ENCODE measurements around the gene UCK2.

DNA sequence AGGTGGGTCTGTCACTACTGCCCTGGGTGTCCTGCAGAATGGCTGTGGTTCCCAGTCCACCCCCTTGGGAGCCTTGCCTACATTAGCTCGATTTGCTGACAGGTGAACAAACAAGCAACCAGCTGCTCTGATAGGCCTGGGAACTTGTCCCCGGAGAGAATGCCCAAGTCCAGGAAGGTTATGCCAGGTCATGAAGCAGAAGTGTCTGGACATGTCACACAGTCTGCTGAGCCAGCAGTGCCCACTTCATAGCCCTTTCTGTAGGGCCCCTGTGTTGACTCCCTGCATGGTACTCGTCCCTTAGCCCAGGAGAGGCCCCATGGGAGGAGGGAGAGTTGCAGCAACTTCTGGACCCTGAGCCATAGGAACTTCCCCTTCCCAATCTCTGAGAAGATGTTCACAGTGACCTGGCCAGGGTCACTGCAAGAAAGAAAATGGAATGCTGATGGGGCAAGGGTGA lies 31.0 kb downstream of the UCK2 start:
- TF ChIP-seq ELF4 (IDR thresholded peaks at IDR 0.05), result no peak
- no peak for TF ChIP-seq CTBP1 (IDR thresholded peaks at IDR 0.05; ENCODE audit: borderline replicate concordance)
- TF ChIP-seq NFRKB (IDR thresholded peaks at IDR 0.05), result no peak
- TF ChIP-seq SUZ12 (IDR thresholded peaks at IDR 0.05), result no peak
- no peak for TF ChIP-seq SP1 (IDR thresholded peaks at IDR 0.05)
- no peak for TF ChIP-seq TARDBP (IDR thresholded peaks at IDR 0.05)
- TF ChIP-seq, protein P1, sequence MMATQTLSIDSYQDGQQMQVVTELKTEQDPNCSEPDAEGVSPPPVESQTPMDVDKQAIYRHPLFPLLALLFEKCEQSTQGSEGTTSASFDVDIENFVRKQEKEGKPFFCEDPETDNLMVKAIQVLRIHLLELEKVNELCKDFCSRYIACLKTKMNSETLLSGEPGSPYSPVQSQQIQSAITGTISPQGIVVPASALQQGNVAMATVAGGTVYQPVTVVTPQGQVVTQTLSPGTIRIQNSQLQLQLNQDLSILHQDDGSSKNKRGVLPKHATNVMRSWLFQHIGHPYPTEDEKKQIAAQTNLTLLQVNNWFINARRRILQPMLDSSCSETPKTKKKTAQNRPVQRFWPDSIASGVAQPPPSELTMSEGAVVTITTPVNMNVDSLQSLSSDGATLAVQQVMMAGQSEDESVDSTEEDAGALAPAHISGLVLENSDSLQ (IDR thresholded peaks at IDR 0.05), result no peak
- no peak for TF ChIP-seq ARNT (IDR thresholded peaks at IDR 0.05)

Measured in HEK293T (cell line).